SK-N-SH treated with all-trans-retinoic acid at 6 μM for 48 hours (cell line): ENCODE data around the gene STRA6.

ENCODE experiments used
- ARNTL ChIP-seq: fragments of 450-650 bp; formaldehyde crosslinking; IDR thresholded peaks from 2 replicates; pipeline ENCODE4 v1.5.0; 2020; ENCODE audit warnings: low read depth, mild to moderate bottlenecking, moderate library complexity, borderline replicate concordance
- OSR1 ChIP-seq: fragments of 250-450 bp; sonication (Bioruptor Pico); IDR thresholded peaks from 2 replicates; pipeline ENCODE4 v1.8.0; 2022; ENCODE audit warnings: moderate library complexity, mild to moderate bottlenecking, inconsistent platforms
- PPARA ChIP-seq: fragments of 250-450 bp; sonication (Bioruptor Pico); IDR thresholded peaks from 2 replicates; pipeline ENCODE4 v1.5.0; 2020; ENCODE audit warnings: mild to moderate bottlenecking, borderline replicate concordance
- RARB ChIP-seq: fragments of 250-450 bp; sonication (Bioruptor Pico); IDR thresholded peaks from 2 replicates; pipeline ENCODE4 v1.8.0; 2021; ENCODE audit warnings: mild to moderate bottlenecking, moderate library complexity
- SNAI2 ChIP-seq: fragments of 250-450 bp; sonication (Bioruptor Pico); IDR thresholded peaks from 2 replicates; pipeline ENCODE4 v1.5.0; 2020; ENCODE audit warnings: mild to moderate bottlenecking, moderate library complexity
- TOX ChIP-seq: fragments of 250-450 bp; sonication (Bioruptor Pico); IDR thresholded peaks from 2 replicates; pipeline ENCODE4 v1.8.0; 2021; ENCODE audit warnings: mild to moderate bottlenecking, moderate library complexity, borderline replicate concordance
- ZFP3 ChIP-seq: fragments of 250-450 bp; sonication (Bioruptor Pico); IDR thresholded peaks from 2 replicates; pipeline ENCODE4 v1.5.0; 2020; ENCODE audit warnings: mild to moderate bottlenecking, moderate library complexity
- ZFP30 ChIP-seq: fragments of 450-650 bp; formaldehyde crosslinking; IDR thresholded peaks from 2 replicates; pipeline ENCODE4 v1.5.0; 2022; ENCODE audit warnings: mild to moderate bottlenecking, moderate library complexity
- ZNF70 ChIP-seq: fragments of 450-650 bp; formaldehyde crosslinking; IDR thresholded peaks from 2 replicates; pipeline ENCODE4 v1.5.0; 2020; ENCODE audit warnings: mild to moderate bottlenecking, moderate library complexity
- ZNF8 ChIP-seq: fragments of 450-650 bp; formaldehyde crosslinking; IDR thresholded peaks from 2 replicates; pipeline ENCODE4 v1.5.0; 2020; ENCODE audit warnings: mild to moderate bottlenecking, moderate library complexity
- TF ChIP-seq, protein P1 (sequence below): fragments of 250-450 bp; sonication (Bioruptor Pico); IDR thresholded peaks from 2 replicates; pipeline ENCODE4 v1.8.0; 2020; ENCODE audit warnings: mild to moderate bottlenecking, moderate library complexity, borderline replicate concordance
- TF ChIP-seq, protein P2 (sequence below): fragments of 250-450 bp; sonication (Bioruptor Pico); IDR thresholded peaks from 2 replicates; pipeline ENCODE4 v1.8.0; 2021; ENCODE audit warnings: low read depth, mild to moderate bottlenecking, moderate library complexity, borderline replicate concordance

DNA sequence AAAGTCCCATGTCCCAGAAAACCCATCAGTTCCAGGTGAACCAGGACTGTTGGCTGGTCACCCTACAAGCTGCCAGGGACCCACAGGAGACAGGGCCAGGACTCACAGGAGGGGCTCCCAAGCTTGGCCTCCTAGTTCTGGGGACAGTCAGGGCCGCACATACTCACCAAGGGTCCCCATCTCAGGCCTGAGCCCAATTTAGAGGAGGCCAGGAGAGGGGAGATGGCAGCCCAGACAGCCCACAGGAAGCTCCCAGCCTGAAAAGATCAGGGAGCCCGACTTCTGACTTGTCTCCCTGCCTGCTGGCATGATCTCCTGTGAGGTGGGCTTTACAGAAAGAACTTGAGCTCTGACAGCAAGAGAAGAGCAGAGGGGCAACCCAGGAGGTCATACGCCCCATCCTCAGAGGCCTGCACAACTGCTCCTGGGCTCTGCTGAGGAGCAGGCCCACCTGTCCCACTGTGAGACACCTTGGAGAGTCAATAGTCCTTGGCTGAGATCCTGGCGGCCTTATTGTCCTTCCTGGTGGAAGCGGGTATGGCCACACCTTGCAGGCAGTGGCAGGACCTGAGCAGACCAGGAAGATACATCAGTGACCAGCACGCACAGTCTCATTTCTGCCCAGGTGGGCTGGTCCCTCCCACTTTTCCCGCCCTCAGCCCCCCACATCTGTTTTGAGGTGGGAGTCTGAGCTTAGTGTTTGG, 31.6 kb downstream of the STRA6 start:
- TF ChIP-seq RARB (CRISPR knock-in tag) (no peak), ARNTL (CRISPR knock-in tag) (no peak), TOX (no peak), OSR1 (CRISPR knock-in tag) (no peak), ZFP30 (CRISPR knock-in tag) (no peak), ZFP3 (no peak), SNAI2 (CRISPR knock-in tag) (no peak), ZNF70 (CRISPR knock-in tag) (no peak), PPARA (CRISPR knock-in tag) (no peak), ZNF8 (CRISPR knock-in tag) (no peak)
- TF ChIP-seq, protein P1, sequence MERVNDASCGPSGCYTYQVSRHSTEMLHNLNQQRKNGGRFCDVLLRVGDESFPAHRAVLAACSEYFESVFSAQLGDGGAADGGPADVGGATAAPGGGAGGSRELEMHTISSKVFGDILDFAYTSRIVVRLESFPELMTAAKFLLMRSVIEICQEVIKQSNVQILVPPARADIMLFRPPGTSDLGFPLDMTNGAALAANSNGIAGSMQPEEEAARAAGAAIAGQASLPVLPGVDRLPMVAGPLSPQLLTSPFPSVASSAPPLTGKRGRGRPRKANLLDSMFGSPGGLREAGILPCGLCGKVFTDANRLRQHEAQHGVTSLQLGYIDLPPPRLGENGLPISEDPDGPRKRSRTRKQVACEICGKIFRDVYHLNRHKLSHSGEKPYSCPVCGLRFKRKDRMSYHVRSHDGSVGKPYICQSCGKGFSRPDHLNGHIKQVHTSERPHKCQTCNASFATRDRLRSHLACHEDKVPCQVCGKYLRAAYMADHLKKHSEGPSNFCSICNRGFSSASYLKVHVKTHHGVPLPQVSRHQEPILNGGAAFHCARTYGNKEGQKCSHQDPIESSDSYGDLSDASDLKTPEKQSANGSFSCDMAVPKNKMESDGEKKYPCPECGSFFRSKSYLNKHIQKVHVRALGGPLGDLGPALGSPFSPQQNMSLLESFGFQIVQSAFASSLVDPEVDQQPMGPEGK (CRISPR knock-in tag): no peak
- TF ChIP-seq, protein P2, sequence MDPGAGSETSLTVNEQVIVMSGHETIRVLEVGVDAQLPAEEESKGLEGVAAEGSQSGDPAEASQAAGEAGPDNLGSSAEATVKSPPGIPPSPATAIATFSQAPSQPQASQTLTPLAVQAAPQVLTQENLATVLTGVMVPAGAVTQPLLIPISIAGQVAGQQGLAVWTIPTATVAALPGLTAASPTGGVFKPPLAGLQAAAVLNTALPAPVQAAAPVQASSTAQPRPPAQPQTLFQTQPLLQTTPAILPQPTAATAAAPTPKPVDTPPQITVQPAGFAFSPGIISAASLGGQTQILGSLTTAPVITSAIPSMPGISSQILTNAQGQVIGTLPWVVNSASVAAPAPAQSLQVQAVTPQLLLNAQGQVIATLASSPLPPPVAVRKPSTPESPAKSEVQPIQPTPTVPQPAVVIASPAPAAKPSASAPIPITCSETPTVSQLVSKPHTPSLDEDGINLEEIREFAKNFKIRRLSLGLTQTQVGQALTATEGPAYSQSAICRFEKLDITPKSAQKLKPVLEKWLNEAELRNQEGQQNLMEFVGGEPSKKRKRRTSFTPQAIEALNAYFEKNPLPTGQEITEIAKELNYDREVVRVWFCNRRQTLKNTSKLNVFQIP: no peak
